Stimulated activated effector memory CD8-positive, alpha-beta T cell treated with anti-CD3 and anti-CD28 coated beads, Interleukin-12 subunit alpha, Interleukin-12 subunit beta, amount 100 ng/mL, for 72 hours (primary cell): ENCODE results near the gene NAALADL2.

Source experiments
- ATAC-seq: fragments of 150-1000 bp; cut with Tn5 transposase; 2 replicates; pipeline ENCODE4 v1.10.0; 2021
- DNase-seq, 2 donors: peaks; one replicate each; pipeline ENCODE4 v3.0.0; 2021 to 2022; ENCODE audit warnings: low spot score in 2 of 2
- H3K27ac Mint-ChIP-seq: one replicate; pipeline ENCODE4 v1.8.0; 2022; ENCODE audit warnings: mild to moderate bottlenecking, mixed read lengths
- H3K36me3 Mint-ChIP-seq: one replicate; pipeline ENCODE4 v1.8.0; 2022; ENCODE audit warnings: mild to moderate bottlenecking, mixed read lengths
- H3K4me1 Mint-ChIP-seq: one replicate; pipeline ENCODE4 v1.8.0; 2022; ENCODE audit warnings: mixed read lengths
- H3K4me3 Mint-ChIP-seq: one replicate; pipeline ENCODE4 v1.8.0; 2022; ENCODE audit warnings: mild to moderate bottlenecking, mixed read lengths
- H3K9me3 Mint-ChIP-seq: one replicate; pipeline ENCODE4 v1.8.0; 2022; ENCODE audit warnings: mixed read lengths

The NAALADL2 gene

DNA sequence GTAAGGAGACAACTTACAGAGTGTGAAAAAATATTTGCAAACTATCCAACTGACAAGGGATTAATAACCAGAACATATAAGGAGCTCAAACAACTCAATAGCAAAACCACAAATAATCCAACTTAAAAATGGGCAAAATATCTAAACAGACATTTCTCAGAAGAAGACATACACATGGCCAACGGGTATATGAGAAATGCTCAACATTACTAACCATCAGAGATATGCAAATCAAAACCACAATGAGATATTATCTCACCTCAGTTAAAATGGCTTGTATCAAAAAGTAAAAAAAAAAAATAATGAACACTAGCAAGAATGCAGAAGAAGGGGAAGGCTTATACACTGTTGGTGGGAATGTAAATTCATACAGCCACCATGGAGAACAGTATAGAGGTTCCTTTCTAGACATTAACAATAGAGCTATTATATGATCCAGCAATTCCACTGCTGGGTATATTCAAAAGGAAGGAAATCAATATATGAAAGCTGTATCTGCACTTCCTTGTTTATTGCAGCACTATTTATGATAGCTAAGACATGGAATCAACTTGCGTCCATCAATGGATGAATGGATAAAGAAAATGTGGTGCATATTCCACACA, 998.6 kb downstream of the NAALADL2 start:
- Mint-ChIP-seq H3K4me1 (no peaks in the 10 kb centered on the region), H3K4me3 (no peak overlapping the region), H3K9me3 (peaks cover 13% of the 10 kb centered on the region), H3K36me3 (no peaks in the 10 kb centered on the region), H3K27ac (no peak overlapping the region)
- no peak for DNase-seq
- no peak for ATAC-seq
